DND-41 (cell line): ENCODE data around the gene NCAPH2.

Experiments
- ATAC-seq: fragments of 200-7000 bp; cut with Tn5 transposase; 3 replicates; pipeline ENCODE4 v1.9.1; 2021; ENCODE audit warnings: low read depth; ENCODE audit not compliant: insufficient read depth
- DNase-seq: peaks from one replicate; pipeline ENCODE4 v3.0.0-alpha.2; 2020
- H2AFZ ChIP-seq: 2 replicates; pipeline ENCODE4 v1.6.0; 2012; ENCODE audit warnings: low read depth, low read length
- H3K27ac ChIP-seq: 2 replicates; pipeline ENCODE4 v1.5.1; 2012; ENCODE audit warnings: low read length, inconsistent platforms
- H3K27me3 ChIP-seq: fragments of 200-600 bp; sonication (generic); 2 replicates; pipeline ENCODE4 v1.6.0; 2012; ENCODE audit warnings: low read length, mild to moderate bottlenecking, inconsistent platforms; ENCODE audit not compliant: insufficient read depth, poor library complexity
- H3K36me3 ChIP-seq: 2 replicates; pipeline ENCODE4 v1.5.1; 2012; ENCODE audit warnings: low read length, inconsistent platforms; ENCODE audit not compliant: insufficient read depth
- H3K4me1 ChIP-seq: 2 replicates; pipeline ENCODE4 v1.5.1; 2012; ENCODE audit warnings: mild to moderate bottlenecking, low read length; ENCODE audit not compliant: insufficient read depth
- H3K4me2 ChIP-seq: 2 replicates; pipeline ENCODE4 v1.6.0; 2012; ENCODE audit warnings: mild to moderate bottlenecking, moderate library complexity, low read length, inconsistent platforms; ENCODE audit not compliant: insufficient read depth
- H3K4me3 ChIP-seq, 2 experiments: fragments of 200-600 bp in 1 of 2; shearing (Covaris generic) in 1 of 2; 2 replicates each; pipeline ENCODE4 v1.5.1; 2012 to 2016; ENCODE audit warnings: inconsistent platforms in 2 of 2, low read length in 2 of 2, mild to moderate bottlenecking in 2 of 2, low read depth in 1 of 2, moderate library complexity in 1 of 2
- H3K79me2 ChIP-seq: 2 replicates; pipeline ENCODE4 v1.6.0; 2012; ENCODE audit warnings: low read length, inconsistent platforms; ENCODE audit not compliant: insufficient read depth
- H3K9ac ChIP-seq: 2 replicates; pipeline ENCODE4 v1.6.0; 2012; ENCODE audit warnings: low read depth, mild to moderate bottlenecking, inconsistent platforms, low read length, moderate library complexity
- H3K9me3 ChIP-seq: 2 replicates; pipeline ENCODE4 v1.5.1; 2012; ENCODE audit warnings: low read length, moderate library complexity, mild to moderate bottlenecking, inconsistent platforms; ENCODE audit not compliant: insufficient read depth, severe bottlenecking
- H4K20me1 ChIP-seq: 2 replicates; pipeline ENCODE4 v1.6.0; 2012; ENCODE audit warnings: low read length; ENCODE audit not compliant: insufficient read depth
- EZH2 ChIP-seq: IDR thresholded peaks from 3 replicates; pipeline ENCODE4 v1.6.1; 2012; ENCODE audit warnings: borderline replicate concordance, low read depth, mild to moderate bottlenecking, moderate library complexity, low read length, inconsistent platforms; ENCODE audit not compliant: severe bottlenecking
- TF ChIP-seq, protein P1 (sequence below): IDR thresholded peaks from 2 replicates; pipeline ENCODE4 v1.5.1; 2012; ENCODE audit warnings: borderline replicate concordance, low read length, moderate library complexity, mild to moderate bottlenecking; ENCODE audit not compliant: poor library complexity, severe bottlenecking; ENCODE audit errors: extremely low read depth

Gene NCAPH2

GRCh38 chr22:50569041-50569459 lies 61.0 kb downstream of the NCAPH2 start:
- Histone ChIP-seq H2AFZ (no peak overlapping the region), H3K79me2 (no peaks in the 10 kb centered on the region), H3K9ac (no peak overlapping the region), H3K4me1 (no peaks in the 10 kb centered on the region), H3K9me3 (no peaks in the 10 kb centered on the region), H3K27ac (no peak overlapping the region), H3K4me3 (no peak overlapping the region), H4K20me1 (no peaks in the 10 kb centered on the region; the same call in 1 of the 2 replicates), H3K4me2 (no peak overlapping the region), H3K27me3 (no peaks in the 10 kb centered on the region), H3K36me3 (peaks cover 64% of the 10 kb centered on the region)
- DNase-seq (no peak), ATAC-seq (no peak)
- TF ChIP-seq, protein P1, sequence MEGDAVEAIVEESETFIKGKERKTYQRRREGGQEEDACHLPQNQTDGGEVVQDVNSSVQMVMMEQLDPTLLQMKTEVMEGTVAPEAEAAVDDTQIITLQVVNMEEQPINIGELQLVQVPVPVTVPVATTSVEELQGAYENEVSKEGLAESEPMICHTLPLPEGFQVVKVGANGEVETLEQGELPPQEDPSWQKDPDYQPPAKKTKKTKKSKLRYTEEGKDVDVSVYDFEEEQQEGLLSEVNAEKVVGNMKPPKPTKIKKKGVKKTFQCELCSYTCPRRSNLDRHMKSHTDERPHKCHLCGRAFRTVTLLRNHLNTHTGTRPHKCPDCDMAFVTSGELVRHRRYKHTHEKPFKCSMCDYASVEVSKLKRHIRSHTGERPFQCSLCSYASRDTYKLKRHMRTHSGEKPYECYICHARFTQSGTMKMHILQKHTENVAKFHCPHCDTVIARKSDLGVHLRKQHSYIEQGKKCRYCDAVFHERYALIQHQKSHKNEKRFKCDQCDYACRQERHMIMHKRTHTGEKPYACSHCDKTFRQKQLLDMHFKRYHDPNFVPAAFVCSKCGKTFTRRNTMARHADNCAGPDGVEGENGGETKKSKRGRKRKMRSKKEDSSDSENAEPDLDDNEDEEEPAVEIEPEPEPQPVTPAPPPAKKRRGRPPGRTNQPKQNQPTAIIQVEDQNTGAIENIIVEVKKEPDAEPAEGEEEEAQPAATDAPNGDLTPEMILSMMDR = no peak
- TF ChIP-seq EZH2 = no peak

- Histone ChIP-seq H3K9ac (no peak overlapping the region), H3K27ac (no peak overlapping the region), H2AFZ (no peak overlapping the region), H4K20me1 (no peaks in the 10 kb centered on the region; the same call in 1 of the 2 replicates), H3K79me2 (no peaks in the 10 kb centered on the region), H3K4me1 (no peaks in the 10 kb centered on the region), H3K36me3 (peaks cover 71% of the 10 kb centered on the region), H3K27me3 (no peaks in the 10 kb centered on the region), H3K4me3 (no peak overlapping the region), H3K9me3 (no peaks in the 10 kb centered on the region), H3K4me2 (no peak overlapping the region)
- DNase-seq (no peak), ATAC-seq (no peak)
- TF ChIP-seq, protein P1 = no peak
- no peak for TF ChIP-seq EZH2
Observed at GRCh38 chr22:50569896-50570535, 62.0 kb downstream of the NCAPH2 start.

- no peaks in the 10 kb centered on the region for H3K9me3 ChIP-seq
- peaks cover 78% of the 10 kb centered on the region for H3K36me3 ChIP-seq
- no peaks in the 10 kb centered on the region; the same call in 1 of the 2 replicates for H4K20me1 ChIP-seq
- no peak overlapping the region for H3K4me3 ChIP-seq
- H2AFZ ChIP-seq = no peak overlapping the region
- no peaks in the 10 kb centered on the region for H3K4me1 ChIP-seq
- DNase-seq (no peak), ATAC-seq (no peak)
- no peaks in the 10 kb centered on the region for H3K27me3 ChIP-seq
- no peak overlapping the region for H3K4me2 ChIP-seq
- TF ChIP-seq EZH2 = no peak
- TF ChIP-seq, protein P1 = no peak
- H3K27ac ChIP-seq = no peak overlapping the region
- no peak overlapping the region for H3K9ac ChIP-seq
- no peaks in the 10 kb centered on the region for H3K79me2 ChIP-seq
Observed at GRCh38 chr22:50570861-50571260, 62.8 kb downstream of the NCAPH2 start.
